HL-60 (cell line): ENCODE results near the gene SEC22B.
"Not testable (repeated sequence)": the region's sequence is repeated elsewhere in the genome, so short reads cannot be mapped to it uniquely, and the experiment has no call there.

ENCODE experiments used
- CTCF ChIP-seq: IDR thresholded peaks from one replicate; pipeline ENCODE4 v1.5.1; 2011; ENCODE audit warnings: low read length, control low read depth, inconsistent platforms; ENCODE audit not compliant: insufficient read depth
- GABPA ChIP-seq: IDR thresholded peaks from 2 replicates; pipeline ENCODE4 v1.6.1; 2012; ENCODE audit warnings: low read depth
- POLR2AphosphoS5 ChIP-seq: IDR thresholded peaks from 2 replicates; pipeline ENCODE4 v1.6.1; 2012; ENCODE audit warnings: low read depth
- REST ChIP-seq: IDR thresholded peaks from 2 replicates; pipeline ENCODE4 v1.6.1; 2012; ENCODE audit warnings: low read depth; ENCODE audit not compliant: insufficient replicate concordance
- SPI1 ChIP-seq: IDR thresholded peaks from 2 replicates; pipeline ENCODE4 v1.6.1; 2012; ENCODE audit warnings: low read depth, mild to moderate bottlenecking, borderline replicate concordance

GRCh38 chr1:120105288-120105687, 71.0 kb downstream of the SEC22B start:
- TF ChIP-seq CTCF, GABPA, POLR2AphosphoS5, SPI1, REST: not testable (repeated sequence)
